Measurements from ENCODE around the gene IL10RB. TPM values are rescaled to one million over a fixed set of nuclear protein-coding genes. Genes with fewer than 3 reads are reported as not detected.
"Not testable (repeated sequence)": the region's sequence is repeated elsewhere in the genome, so short reads cannot be mapped to it uniquely, and the experiment has no call there.

The IL10RB gene
- total RNA-seq, 2 donors from 2014 or later, result 17.0 to 18.9 TPM

DNA sequence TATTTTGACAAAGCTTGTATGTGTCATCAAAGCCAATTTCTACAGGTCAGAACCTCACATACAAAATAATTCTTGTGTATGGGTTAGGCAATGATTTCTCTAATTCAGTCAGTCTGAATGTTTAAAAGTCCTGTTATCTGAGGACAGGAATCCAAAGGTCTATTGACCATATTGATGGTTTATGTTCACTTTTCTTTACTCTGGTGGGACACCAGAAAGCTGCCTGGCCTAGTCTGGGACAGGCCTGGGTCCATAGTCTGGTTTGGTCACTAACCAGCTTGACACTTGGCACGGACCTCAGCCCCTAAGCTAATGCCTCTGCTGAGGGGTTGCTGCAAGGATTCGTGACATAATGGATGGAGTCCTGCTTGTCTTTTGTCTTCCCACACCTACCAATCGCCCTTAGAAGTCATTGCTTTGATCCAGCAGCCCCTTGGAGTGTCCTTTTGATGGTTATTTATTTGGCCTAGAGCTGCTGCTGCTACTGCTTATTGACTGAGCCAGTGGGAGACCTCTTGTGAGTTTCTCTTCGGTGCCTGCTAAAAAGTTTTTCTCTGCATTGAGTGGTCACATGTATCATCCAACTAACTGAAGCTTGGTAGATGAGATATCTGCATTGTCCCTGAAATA is 20.8 kb upstream of the IL10RB start:
- H3K27ac Mint-ChIP-seq, result peak overlapping the region; percentile 91
- H3K4me1 Mint-ChIP-seq, result peaks cover 58% of the 10 kb centered on the region
- H3K36me3 Mint-ChIP-seq (ENCODE audit: low read depth), result peaks cover 22% of the 10 kb centered on the region
- DNase-seq (no peak), ATAC-seq (no peak)
- no peaks in the 10 kb centered on the region for H3K9me3 ChIP-seq (ENCODE audit: control insufficient read depth, low read length, poor library complexity, severe bottlenecking)
- H3K27me3 Mint-ChIP-seq, result no peaks in the 10 kb centered on the region
- no peak overlapping the region for H3K4me3 Mint-ChIP-seq

- Mint-ChIP-seq H3K4me3 (peak overlapping the region; percentile 45), H3K27me3 (no peaks in the 10 kb centered on the region), H3K27ac (peak overlapping the region; percentile 91), H3K36me3 (ENCODE audit: low read depth) (peaks cover 28% of the 10 kb centered on the region), H3K4me1 (peaks cover 62% of the 10 kb centered on the region)
- no peaks in the 10 kb centered on the region for H3K9me3 ChIP-seq (ENCODE audit: control insufficient read depth, low read length, poor library complexity, severe bottlenecking)
- no peak for DNase-seq
- no peak for ATAC-seq
Observed at GRCh38 chr21:33246506-33246905, 19.7 kb upstream of the IL10RB start.

DNA sequence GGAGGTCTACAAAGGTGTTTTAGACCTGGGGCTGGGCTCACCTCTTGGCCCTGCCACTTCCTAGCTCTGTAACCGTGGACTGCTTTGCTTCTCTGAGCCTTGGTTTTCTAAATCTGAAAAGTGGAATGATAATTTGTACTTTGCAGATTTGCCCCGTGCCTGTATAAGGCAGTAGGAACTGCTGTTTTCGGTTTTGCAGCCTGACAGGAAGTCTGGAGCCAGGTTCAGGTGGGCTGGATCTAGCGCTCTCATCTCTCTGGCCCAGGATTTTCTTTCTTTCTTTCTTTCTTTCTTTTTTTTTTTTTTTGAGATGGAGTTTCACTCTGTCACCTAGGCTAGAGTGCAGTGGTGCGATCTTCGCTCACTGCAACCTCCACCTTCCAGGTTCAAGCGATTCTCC is 19.2 kb upstream of the IL10RB start:
- H3K4me3 Mint-ChIP-seq, result peak overlapping the region; percentile 45
- peak overlapping the region; percentile 91 for H3K27ac Mint-ChIP-seq
- peaks cover 28% of the 10 kb centered on the region for H3K36me3 Mint-ChIP-seq (ENCODE audit: low read depth)
- no peaks in the 10 kb centered on the region for H3K27me3 Mint-ChIP-seq
- H3K4me1 Mint-ChIP-seq, result peaks cover 57% of the 10 kb centered on the region
- DNase-seq, result no peak
- no peaks in the 10 kb centered on the region for H3K9me3 ChIP-seq (ENCODE audit: control insufficient read depth, low read length, poor library complexity, severe bottlenecking)
- ATAC-seq, result no peak

DNA sequence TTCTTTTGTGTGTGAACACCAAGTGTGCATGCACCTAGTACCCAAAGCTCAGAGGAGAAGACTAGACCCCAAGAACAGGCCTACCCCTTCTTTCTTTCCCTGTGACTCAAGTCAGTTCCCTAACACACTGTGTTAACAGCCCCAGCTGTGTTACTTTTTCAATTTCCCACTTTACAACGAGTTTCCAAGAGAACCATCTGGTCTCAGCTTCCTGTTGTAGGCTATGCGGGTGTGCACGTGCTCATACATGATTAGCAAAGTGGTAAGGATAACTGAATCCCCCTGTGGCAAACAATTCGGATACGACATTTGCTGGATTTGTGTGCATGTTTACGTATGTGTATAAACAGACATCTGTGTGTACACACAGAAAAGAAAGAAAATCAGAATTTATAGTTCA is 18.6 kb upstream of the IL10RB start:
- H3K27ac Mint-ChIP-seq, result peak overlapping the region; percentile 91
- no peak for DNase-seq
- H3K27me3 Mint-ChIP-seq, result no peaks in the 10 kb centered on the region
- peaks cover 26% of the 10 kb centered on the region for H3K36me3 Mint-ChIP-seq (ENCODE audit: low read depth)
- H3K9me3 ChIP-seq (ENCODE audit: control insufficient read depth, low read length, poor library complexity, severe bottlenecking), result no peaks in the 10 kb centered on the region
- H3K4me1 Mint-ChIP-seq, result peaks cover 54% of the 10 kb centered on the region
- no peak for ATAC-seq
- H3K4me3 Mint-ChIP-seq, result no peak overlapping the region

DNA sequence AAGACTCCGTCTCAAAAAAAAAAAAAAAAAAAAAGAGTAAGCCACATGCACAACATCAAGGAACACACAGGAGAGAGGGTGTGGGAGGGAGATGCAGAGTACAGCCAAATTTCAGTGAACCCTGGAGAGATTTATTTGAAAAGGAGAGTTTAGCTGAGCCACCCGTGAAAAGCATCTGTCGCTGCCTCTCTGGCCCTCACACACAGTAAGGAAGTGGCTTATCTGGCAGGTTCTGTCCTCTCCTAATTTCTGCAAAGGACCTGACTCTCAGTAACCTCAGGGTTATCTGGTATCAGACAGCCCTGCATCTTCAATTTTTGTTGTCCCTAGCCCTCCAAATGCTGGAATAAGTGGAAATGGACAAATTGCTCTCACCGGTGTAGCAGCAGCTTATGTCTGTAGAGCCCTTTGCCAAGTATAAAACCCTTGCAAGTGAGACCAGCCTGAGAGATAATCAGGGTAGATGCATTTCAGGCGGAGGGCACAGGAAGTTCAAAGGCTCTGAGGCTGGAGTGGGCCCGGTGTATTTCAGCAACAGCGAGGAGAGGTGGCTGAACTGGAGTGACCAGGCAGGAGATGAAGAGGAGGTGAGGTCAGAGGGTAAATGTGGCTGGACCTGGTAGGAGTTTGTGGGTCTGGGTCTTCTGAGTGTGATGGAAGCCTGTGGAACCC is 16.7 kb upstream of the IL10RB start:
- ATAC-seq (peak; percentile 36), DNase-seq (no peak)
- H3K4me1 Mint-ChIP-seq, result peaks cover 44% of the 10 kb centered on the region
- no peaks in the 10 kb centered on the region for H3K27me3 Mint-ChIP-seq
- no peaks in the 10 kb centered on the region for H3K9me3 ChIP-seq (ENCODE audit: control insufficient read depth, low read length, poor library complexity, severe bottlenecking)
- peak overlapping the region; percentile 91 for H3K27ac Mint-ChIP-seq
- H3K36me3 Mint-ChIP-seq (ENCODE audit: low read depth), result peaks cover 26% of the 10 kb centered on the region
- H3K4me3 Mint-ChIP-seq, result peak overlapping the region; percentile 21

- ATAC-seq, result no peak
Observed at GRCh38 chr21:33251119-33251518, 15.0 kb upstream of the IL10RB start.

GRCh38 chr21:33253382-33253781 is 12.8 kb upstream of the IL10RB start:
- Mint-ChIP-seq H3K4me1 (peaks cover 30% of the 10 kb centered on the region), H3K27ac (peak overlapping the region; percentile 91), H3K36me3 (ENCODE audit: low read depth) (peaks cover 17% of the 10 kb centered on the region)
- not testable (repeated sequence) for DNase-seq; ATAC-seq; H3K27me3 Mint-ChIP-seq; H3K4me3 Mint-ChIP-seq; H3K9me3 ChIP-seq (ENCODE audit: control insufficient read depth, low read length, poor library complexity, severe bottlenecking)

More at GRCh38 chr21:33251119-33251518, 15.0 kb upstream of the IL10RB start:
- Mint-ChIP-seq H3K4me3 (peak overlapping the region; percentile 47), H3K36me3 (ENCODE audit: low read depth) (peaks cover 18% of the 10 kb centered on the region), H3K27ac (peak overlapping the region; percentile 91), H3K27me3 (no peaks in the 10 kb centered on the region), H3K4me1 (peaks cover 39% of the 10 kb centered on the region)
- H3K9me3 ChIP-seq (ENCODE audit: control insufficient read depth, low read length, poor library complexity, severe bottlenecking), result no peaks in the 10 kb centered on the region
- DNase-seq, result no peak

DNA sequence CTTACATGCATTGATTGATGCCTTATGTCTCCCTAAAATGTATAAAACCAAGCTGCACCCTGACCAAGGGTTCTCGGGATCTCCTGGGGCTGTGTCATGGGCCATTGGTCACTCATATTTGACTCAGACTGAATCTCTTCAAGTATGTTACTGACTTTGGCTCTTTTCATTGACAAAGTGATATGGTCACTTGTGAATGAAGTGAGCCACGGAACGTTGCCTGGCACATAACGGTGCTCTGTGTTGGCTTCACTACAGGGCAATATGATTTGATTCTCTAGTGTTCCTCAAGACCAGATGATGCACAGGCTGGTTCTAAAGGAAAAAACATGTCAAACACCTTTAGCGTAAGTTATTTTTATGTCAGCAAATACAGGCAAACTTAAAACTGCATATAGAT is 11.4 kb upstream of the IL10RB start:
- H3K27ac Mint-ChIP-seq, result peak overlapping the region; percentile 62
- peaks cover 32% of the 10 kb centered on the region for H3K4me1 Mint-ChIP-seq
- ATAC-seq, result no peak
- H3K27me3 Mint-ChIP-seq, result no peaks in the 10 kb centered on the region
- H3K9me3 ChIP-seq (ENCODE audit: control insufficient read depth, low read length, poor library complexity, severe bottlenecking), result no peaks in the 10 kb centered on the region
- DNase-seq, result no peak
- peaks cover 15% of the 10 kb centered on the region for H3K36me3 Mint-ChIP-seq (ENCODE audit: low read depth)
- H3K4me3 Mint-ChIP-seq, result no peak overlapping the region

GRCh38 chr21:33255404-33255803 is 10.8 kb upstream of the IL10RB start:
- Mint-ChIP-seq H3K27me3 (no peaks in the 10 kb centered on the region), H3K36me3 (ENCODE audit: low read depth) (peaks cover 14% of the 10 kb centered on the region), H3K4me1 (peaks cover 33% of the 10 kb centered on the region), H3K4me3 (no peak overlapping the region), H3K27ac (peak overlapping the region; percentile 62)
- H3K9me3 ChIP-seq (ENCODE audit: control insufficient read depth, low read length, poor library complexity, severe bottlenecking), result no peaks in the 10 kb centered on the region
- ATAC-seq (no peak), DNase-seq (no peak)

- ATAC-seq (no peak), DNase-seq (no peak)
- H3K9me3 ChIP-seq (ENCODE audit: control insufficient read depth, low read length, poor library complexity, severe bottlenecking), result no peaks in the 10 kb centered on the region
- no peak overlapping the region for H3K4me3 Mint-ChIP-seq
- peak overlapping the region; percentile 62 for H3K27ac Mint-ChIP-seq
- H3K36me3 Mint-ChIP-seq (ENCODE audit: low read depth), result peaks cover 11% of the 10 kb centered on the region
- no peaks in the 10 kb centered on the region for H3K27me3 Mint-ChIP-seq
- H3K4me1 Mint-ChIP-seq, result peaks cover 27% of the 10 kb centered on the region
Observed at GRCh38 chr21:33256019-33256418, 10.1 kb upstream of the IL10RB start.

- Mint-ChIP-seq H3K27ac (no peak overlapping the region), H3K27me3 (no peaks in the 10 kb centered on the region)
- no peak for DNase-seq
Observed at GRCh38 chr21:33257094-33257803, 8.9 kb upstream of the IL10RB start.

DNA sequence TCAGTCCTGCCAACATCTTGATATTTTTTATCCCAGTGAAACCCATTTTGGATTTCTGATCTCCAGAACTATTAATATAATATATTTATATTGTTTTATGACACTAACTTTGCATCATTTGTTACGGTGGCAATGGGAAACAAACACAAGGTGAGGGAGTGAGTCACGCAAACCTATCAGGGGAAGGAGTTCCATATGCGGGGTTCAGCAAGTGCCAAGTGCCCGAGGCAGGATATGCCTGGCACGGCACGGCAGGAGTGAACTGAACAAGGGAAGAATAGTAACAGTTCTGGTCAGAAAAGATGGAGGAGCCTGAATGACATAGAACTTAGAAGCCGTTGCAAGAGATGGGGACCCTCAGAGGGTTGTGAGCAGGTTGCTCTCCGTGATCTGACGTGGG is 7.7 kb upstream of the IL10RB start:
- H3K9me3 ChIP-seq (ENCODE audit: control insufficient read depth, low read length, poor library complexity, severe bottlenecking), result no peaks in the 10 kb centered on the region

More at GRCh38 chr21:33257094-33257803, 8.9 kb upstream of the IL10RB start:
- peaks cover 29% of the 10 kb centered on the region for H3K4me1 Mint-ChIP-seq
- no peak overlapping the region for H3K4me3 Mint-ChIP-seq
- H3K9me3 ChIP-seq (ENCODE audit: control insufficient read depth, low read length, poor library complexity, severe bottlenecking), result no peaks in the 10 kb centered on the region
- ATAC-seq, result no peak
- peaks cover 8% of the 10 kb centered on the region for H3K36me3 Mint-ChIP-seq (ENCODE audit: low read depth)

GRCh38 chr21:33259428-33259827 is 6.7 kb upstream of the IL10RB start:
- no peaks in the 10 kb centered on the region for H3K27me3 Mint-ChIP-seq
- peaks cover 32% of the 10 kb centered on the region for H3K4me1 Mint-ChIP-seq
- H3K4me3 Mint-ChIP-seq, result peak overlapping the region; percentile 33
- H3K9me3 ChIP-seq (ENCODE audit: control insufficient read depth, low read length, poor library complexity, severe bottlenecking), result no peaks in the 10 kb centered on the region
- no peak for ATAC-seq
- peak overlapping the region; percentile 63 for H3K27ac Mint-ChIP-seq
- no peak for DNase-seq
- H3K36me3 Mint-ChIP-seq (ENCODE audit: low read depth), result peaks cover 4% of the 10 kb centered on the region

More for the DNA sequence above, 7.7 kb upstream of the IL10RB start:
- H3K4me1 Mint-ChIP-seq, result peaks cover 29% of the 10 kb centered on the region
- peak overlapping the region; percentile 57 for H3K27ac Mint-ChIP-seq
- peaks cover 4% of the 10 kb centered on the region for H3K36me3 Mint-ChIP-seq (ENCODE audit: low read depth)
- ATAC-seq, result no peak
- no peak overlapping the region for H3K4me3 Mint-ChIP-seq
- no peak for DNase-seq
- H3K27me3 Mint-ChIP-seq, result no peaks in the 10 kb centered on the region
